SIG-M5 treated with dmso at 0.1 percent for 504 hours (cell line): ENCODE results near the gene TSPAN15.
"Not testable (repeated sequence)": the region's sequence is repeated elsewhere in the genome, so short reads cannot be mapped to it uniquely, and the experiment has no call there.

ENCODE experiments used
- DNase-seq: peaks from one replicate; lab custom pipeline; 2025; ENCODE audit not compliant: unreplicated experiment; lab: John Stamatoyannopoulos, UW

The TSPAN15 gene

DNA sequence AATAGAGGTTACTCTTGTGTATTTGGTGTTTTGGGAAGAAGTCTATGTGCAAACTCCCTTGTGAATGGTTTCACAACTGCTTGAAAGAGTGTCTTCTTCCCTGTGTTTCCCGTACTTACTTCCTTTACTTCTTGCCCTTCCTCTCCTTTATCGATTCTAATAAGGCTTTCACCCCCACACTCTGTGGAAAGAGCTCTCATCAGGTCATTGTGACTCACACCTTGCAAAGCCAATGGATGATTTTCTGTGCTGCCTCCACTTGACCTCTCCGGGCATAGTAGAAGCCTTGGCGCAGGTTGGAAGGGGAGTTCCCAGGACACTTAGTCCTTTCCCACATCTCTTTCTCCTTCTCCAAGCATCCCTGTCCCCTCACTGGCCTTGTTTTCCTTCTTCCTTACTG, 6.2 kb upstream of the TSPAN15 start:
- no peak for DNase-seq

DNA sequence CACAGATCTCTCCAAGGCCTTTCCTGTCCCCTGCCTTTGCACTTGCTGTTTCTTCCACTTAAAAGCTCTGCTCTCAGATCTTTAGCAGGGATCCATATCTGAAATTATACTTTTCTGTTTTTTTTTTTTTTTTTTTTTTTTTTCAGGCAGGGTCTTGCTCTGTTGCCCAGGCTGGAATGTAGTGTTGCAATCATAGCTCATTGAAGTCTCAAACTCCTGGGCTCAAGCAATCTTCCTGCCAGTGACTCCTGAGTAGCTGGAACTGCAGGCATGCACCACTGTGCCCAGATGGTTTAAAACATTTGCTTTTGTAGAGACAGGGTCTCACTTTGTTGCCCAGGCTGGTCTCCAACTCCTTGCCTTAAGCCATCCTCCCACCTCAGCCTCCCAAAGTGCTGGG, 5.0 kb upstream of the TSPAN15 start:
- no peak for DNase-seq

DNA sequence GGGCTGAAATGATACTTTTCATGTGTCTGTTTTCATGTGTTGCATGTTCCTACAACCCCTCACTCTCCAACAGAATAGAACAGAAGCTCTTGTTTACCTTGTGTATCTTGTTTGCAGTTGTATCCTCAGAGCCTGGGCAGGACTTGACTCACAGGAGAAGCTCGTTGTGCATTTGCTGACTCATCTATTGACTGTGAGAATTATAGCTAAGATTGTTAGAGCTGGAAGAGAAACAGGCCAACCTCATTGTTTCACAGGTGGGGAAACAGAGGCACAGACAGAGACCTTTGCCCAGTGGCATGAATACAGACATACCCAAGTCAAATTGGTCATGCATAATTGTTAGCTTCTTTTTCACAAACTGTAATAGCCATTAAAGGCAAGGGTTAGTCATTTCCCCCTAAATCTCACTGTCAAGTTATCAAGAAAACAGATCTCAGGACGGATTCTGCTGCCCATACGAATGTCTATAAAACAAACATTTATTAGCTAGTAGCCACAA, 4.6 kb upstream of the TSPAN15 start:
- DNase-seq: peak; percentile 35

DNA sequence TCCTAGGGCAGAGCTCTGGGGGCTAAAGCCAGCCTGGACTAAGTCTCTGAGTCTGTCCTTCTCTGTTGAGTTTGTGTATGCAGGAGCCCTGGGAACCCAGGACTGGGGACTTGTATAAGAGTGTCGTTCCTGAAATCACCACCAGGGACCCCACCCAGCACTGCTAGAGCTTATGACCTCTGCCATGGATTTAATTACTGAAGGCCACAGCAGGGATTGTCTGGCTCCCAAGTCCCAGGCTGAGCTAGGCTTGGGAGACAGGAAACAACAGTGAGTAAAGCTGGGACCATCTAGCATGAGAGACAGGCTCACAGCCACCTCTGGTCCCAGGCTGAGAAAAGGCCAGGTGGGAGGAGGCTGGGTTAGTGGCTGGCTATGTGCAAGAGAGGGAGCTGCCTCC, 1.4 kb upstream of the TSPAN15 start:
- DNase-seq: peak; percentile 45

DNA sequence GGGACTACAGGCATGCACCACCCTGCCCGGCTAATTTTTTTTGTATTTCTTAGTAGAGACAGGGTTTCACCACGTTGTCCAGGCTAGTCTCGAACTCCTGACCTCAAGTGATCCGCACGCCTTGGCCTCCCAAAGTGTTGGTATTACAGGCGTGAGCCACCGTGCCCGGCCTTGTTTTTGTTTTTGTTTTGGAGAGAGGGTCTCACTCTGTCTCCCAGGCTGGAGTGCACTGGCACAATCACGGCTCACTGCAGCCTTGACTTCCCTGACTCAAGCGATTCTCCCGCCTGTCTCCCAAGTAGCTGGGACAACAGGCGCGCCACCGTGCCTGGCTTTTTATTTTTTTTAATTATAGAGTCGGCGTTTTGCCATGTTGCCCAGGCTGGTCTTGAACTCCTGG, 870 bp upstream of the TSPAN15 start:
- not testable (repeated sequence) for DNase-seq

DNA sequence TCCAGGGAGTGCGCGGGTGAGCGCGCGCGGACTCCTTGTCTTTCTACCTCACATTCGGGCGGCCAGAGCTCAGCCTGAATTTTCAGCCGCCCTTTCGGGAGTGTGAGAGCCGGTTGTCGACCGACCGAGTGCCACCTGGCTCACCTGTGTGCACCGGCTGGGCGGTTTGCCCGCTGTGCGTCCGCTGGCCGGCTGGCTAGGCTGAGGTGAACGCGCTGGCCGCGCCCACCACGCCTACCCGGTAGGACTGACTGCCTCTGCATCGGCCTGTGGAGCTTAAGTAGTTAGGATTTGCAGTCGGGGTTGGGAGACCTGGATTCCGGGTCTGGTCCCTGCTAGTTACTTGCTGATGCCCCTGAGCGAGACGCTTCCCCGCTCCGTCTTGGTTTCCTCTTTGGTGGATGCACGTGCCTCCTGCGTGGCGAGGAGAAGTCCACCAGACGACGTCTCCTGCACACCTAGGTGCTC, 553 bp downstream of the TSPAN15 start:
- no peak for DNase-seq

DNA sequence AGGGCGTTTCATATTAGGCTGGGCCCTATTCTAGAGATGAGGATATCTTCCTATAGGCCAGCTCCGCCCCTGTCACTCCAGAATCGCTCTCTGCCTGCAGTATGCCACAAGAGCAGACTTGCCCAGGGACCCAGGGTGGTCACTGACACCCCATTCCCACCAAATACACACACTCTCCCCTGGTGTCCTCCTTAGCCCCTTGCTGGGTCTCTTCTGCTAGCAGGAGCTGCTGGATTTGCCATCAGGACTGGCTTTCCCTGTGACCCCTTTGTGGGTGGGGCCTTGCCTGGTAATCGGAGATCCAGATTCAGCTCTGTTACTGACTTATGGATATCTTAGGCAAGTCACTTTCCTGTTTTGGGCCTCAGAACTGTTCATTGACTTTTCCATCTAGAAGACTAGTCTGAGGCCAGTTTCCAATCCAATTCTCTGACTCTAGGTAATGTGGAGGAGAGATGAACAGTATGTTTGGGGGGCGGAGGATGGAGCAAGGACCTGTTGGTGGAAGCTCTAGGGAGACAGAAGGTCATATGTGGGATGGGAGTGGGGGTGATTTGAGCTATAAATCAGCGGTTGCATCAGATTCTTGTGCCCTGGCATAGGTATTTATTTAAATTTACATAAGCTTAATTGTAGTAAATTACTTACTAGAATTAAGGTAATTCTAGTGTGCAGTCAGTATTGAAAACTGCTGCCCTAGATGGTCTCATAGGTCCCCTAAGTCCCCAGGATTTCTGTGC, 1.6 kb downstream of the TSPAN15 start:
- DNase-seq: no peak

DNA sequence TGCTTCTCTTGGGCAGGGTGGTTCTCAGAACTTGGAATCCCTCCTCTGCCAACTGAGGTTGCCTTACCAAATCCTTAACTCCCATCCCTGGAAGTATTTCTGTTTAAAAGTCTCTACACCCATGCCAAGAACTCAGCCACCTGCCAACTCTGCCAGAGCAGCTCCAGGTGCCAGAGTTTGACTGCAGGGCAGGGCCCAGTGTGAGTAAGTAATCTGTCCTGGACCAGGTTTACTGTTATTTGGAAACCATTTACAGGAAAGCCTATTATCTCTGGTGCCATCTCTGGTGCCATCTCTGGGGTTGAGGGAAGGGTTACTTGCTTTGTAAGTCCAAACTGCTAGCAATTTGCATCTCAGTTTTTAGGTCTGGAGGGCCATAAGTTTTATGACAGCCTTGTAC, 2.5 kb downstream of the TSPAN15 start:
- no peak for DNase-seq

DNA sequence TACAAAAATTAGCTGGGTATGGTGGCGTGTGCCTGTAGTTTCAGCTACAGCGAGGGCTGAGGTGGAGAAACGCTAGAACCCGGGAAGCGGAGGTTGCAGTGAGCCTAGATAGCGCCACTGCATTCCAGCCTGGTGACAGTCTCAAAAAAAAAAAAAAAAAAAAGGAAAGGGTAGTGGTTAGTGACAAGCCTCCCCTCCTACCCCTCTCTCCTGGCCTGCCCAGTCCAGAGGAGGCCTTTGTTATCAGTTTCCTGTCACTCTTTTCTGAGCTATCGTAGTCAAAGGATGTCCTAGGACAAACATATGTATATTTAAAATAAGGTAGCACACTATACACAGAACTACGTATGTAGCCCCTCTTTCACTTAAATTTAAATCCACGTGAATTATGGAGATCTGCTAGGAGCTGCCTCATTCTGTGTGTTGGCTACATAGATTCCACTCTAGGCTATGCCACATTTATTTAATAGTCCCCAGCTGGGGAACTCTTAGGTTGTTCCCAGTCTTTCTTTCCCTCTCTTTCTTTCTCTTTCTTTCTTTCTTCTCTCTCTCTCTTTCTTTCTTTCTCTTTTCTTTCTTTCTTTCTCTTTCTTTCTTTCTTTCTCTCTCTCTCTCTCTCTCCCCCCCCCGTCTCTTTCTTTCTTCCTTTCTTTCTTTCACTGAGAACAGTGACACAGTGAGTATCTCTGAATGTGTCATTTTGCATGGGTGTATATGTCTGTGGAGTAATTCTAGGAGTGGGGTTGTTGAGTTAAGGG, 3.9 kb downstream of the TSPAN15 start:
- DNase-seq: no peak

DNA sequence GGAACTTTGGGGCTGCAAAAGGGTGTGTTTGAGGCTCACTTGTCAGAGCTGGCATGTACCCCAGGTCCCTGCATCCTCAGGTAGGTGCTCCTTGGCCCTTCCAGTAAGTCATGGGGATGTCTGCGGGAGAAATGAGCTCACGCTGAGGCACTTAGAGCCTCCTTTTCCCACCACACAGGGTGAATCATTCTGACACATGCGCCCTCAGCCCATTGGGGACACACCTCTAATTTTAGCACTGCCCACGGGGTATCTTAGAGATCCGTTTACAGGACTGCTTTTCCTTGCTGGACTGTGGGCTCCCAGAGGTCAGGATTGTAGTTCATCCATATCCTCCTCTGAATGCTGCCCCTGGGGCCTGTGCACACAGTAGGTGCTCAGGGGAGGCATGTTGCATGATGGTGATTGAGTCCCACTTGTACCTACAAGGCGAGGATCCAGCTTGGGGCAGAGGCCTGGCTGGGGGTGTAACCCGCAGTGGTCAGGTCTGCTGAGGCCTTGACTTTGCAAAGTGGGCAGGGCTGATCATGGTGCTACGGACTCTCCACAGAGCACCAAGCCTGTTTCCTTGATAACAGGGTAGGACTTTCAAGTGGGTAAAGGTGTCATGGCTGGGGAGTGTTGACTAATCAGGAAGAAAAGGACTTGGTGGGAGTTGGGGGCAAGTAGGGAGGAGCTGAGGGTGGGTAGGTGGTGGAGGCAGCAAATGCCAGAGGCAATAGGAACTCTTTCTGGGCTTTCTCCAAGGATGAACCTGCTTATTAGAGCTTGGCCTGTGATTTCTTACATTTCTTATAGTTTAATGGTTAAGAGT, 5.8 kb downstream of the TSPAN15 start:
- DNase-seq: no peak

DNA sequence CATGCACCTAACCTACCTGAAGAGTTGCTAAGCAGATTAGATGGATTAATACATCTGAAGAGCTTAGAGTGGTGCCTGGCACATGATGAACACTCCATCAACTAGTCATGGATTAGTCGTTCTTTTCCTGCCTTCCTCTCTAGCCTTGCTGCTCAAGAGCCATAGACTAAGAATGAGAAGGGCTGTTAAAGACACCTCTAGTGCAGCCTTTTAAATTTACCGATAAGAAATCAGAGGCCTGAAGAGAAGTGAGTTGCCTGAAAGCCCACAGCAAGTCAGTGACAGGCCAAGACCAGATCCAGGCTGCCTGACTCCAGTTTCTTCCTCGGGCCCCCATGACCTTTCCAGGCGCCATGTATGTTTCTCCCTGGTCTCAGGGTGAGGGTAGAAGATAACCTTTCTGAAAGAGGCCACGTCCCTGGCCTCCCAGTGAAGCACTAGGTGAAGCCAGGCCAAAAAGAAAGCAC, 6.5 kb downstream of the TSPAN15 start:
- no peak for DNase-seq

DNA sequence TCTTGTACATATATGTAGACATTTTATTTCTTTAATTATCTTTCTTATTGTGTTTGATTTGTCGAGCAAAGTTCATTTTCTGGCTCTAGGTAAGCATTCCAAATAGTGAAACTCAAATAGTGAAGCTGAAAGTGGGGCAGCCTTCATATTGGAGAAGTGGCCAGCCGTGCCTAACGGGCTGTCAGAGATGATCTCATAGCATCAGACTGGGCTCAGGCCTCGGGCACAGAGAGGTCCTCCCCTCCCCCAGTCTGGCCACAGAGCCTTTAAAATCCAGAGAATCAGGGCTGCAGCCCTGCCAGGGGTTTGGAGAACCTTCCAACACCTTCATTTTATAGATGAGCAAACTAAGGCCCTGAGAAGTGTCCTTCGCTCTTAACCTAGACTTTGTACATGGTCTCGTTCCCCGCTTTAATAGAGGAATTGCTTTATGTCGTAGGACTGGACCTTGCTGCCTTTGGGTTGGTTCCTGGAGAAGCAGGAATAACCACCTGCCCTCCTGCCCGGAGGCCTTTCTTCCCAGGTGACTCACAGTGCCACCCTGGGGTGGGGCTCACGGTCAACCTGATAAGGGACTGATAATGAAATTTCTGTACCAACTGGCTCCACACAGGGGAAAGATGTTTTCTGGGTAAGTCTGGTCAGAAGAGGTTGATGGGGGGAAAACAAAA, 7.3 kb downstream of the TSPAN15 start:
- peak; percentile 32 for DNase-seq

DNA sequence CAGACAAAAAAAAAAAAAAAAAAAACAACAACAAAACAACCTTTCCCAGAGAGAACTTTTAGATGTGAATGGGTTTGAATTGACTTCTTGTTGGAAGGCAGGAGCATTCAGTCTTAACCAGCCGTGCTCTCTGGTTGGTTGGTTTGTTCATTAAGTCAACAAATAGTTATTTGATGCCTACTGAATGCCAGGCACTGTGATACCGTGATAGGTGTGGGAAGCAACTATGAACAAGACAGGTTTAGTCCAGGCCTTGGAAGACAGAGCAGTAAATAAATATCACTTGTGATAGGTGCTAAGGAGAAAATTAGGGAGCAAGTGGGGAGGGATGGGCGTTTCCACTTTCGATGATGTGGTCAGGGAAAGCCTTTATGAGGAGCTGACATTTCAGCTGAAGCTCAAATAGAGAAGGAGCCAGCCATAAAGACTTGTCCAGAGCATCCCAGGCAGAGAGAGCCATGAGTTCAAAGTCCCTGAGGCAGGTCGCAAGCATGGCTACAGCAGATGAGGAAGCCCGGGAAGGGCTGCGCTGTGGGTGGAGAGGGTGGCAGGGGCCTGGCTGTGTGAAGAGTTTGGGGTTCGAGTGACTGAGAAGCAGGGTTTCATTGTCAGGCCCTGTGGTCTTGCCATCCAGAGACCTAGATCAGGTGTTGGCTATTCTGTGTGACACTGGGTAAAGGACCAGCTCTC, 8.0 kb downstream of the TSPAN15 start:
- no peak for DNase-seq

DNA sequence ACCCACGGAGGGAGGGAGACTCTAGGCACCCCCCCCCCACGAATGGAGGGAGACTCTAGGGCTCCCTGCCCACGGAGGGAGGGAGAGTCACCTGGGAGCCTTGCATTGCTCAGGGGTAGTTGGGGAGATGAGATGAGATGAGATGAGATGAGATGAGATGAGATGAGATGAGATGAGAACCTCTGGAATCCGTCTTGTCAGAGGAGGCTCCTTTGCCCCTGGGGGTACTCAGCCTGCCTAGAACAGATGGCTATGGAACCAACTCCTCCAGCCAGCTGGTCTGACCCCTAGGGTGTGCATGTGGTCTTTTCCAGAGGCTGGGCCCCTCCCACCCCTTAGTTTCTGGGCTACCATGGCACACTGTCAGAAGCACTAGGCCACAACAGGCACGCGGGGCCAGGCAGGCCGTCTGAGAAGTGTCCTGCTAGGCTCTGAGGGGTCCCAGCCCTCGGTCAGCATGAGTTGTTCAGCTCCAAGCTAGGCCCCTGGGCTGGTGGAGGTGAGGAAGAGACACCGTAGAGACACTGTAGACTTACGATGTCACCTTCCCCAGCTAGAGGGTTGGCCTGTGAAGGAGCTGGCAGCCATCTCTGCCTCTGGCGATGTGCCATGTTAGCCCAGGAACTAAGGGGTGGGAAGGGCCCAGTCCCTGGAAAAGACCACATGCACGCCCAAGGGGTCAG, 8.8 kb downstream of the TSPAN15 start:
- no peak for DNase-seq

DNA sequence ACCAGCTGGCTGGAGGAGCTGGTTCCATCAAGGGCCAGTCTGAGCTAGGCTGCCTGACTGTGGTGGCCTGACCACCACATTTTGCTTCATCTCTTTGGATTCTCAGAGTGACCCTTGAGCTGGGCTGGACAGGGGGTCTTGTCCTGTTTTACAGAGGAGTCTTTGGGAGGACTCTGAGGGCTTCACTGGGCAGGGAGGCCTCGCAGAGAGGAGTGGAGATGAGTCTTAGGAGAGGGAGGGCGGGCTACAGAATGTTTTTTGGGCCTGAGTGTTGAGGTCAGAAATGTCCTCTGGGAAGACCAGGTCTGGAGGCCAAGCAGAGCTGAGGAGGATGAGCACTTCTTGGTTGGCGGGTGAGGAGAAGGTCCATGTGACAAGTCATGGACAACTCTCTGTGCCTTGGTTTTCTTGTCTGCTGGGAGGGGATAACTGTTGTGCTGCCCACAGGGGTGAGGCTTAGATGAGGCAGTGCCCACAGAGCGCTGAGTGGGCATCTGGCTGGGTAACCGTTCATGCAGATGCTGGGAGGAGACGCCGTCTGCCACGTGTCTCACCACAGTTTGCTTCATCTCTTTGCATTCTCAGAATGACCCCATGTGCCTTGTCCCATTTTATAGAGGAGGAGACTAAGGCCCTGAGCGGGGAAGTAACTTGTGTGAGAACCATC, 9.4 kb downstream of the TSPAN15 start:
- DNase-seq: no peak

DNA sequence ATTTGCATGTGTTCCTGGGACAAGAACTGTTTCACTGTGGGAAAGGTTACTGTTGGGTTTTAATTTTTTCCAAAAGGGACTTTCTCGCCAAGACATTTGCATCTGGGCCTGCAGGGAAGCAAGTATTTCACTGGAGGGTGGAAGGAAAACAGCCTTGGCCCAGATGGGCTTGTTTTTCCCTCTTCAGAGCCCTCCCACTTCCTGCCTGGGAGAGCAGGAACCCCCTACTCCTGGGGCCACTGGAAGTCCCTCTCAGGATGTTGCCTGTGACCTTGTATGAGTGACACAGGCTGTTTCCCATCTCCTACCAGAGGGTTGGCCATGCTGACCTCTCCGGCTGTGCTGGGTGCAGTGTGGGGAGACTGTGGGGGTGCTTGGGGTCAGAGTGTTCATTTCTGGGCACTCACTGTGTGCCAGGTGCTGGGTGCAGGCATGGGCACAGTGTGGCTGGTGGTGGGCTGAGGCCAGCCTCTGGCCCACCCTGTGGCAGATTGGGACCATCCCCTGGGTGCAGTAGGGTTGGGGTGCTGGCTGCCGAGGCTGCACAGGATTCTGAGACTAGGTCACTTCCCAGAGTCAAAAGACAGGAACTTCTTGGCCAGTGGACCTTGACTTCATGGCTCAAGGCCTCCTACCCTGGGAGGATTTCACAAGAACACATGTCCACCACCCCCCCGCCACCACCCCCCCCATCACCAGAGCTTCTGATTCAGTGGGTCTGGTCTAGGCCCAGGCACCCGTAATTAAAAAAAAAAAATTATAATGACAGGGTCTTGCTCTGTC, 10.2 kb downstream of the TSPAN15 start:
- no peak for DNase-seq

DNA sequence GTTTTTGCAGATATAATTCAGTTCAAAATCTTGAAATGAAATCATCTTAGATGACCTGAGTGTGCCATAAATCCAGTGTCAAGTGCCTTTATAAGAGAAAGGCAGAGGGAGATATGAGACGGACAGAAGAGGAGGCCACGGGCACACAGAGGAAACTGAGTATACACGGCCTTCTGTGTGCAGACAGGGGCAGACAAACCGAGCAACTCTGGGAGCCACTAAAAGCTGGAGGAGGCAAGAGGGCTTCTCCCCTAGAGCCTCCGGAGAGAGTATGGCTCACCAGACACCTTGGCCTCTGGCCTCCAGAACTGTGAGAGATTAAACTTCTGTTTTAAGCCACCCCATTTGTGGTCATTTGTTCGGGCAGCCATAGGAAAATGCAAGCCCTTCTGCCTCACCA, 12.6 kb downstream of the TSPAN15 start:
- no peak for DNase-seq

DNA sequence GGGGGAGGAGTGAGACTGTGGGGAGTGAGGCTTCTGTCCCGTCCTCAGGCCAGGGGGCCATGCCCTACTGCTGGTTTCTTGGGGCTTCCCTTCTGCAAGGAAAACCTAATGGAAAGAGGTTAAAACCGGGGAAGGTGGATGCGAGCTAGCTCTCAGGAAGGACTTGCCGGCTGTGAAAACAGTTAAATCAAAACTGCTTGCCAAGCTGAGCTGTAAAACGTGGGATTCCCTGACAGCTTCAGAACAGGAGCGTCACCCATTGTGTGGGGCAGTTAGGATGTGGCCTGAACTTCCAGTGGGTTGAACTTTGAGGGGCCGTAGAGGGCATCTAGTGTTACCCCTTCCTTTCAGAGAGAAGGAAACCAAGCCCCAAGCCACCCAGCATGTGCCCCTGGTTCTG, 13.1 kb downstream of the TSPAN15 start:
- DNase-seq: no peak
